B cell (primary cell): ENCODE measurements around the gene TMEM9. TPM values are rescaled to one million over a fixed set of nuclear protein-coding genes. Genes with fewer than 3 reads are reported as not detected.

Experiments
- ATAC-seq: fragments of 200-7000 bp; cut with Tn5 transposase; one replicate; pipeline ENCODE4 v1.10.0; 2021; ENCODE audit warnings: low read depth, mild to moderate bottlenecking, moderate number of reproducible peaks, moderate library complexity
- CTCF ChIA-PET: fragments of 350-600 bp; sonication (Branson Sonifier 250); formaldehyde crosslinking; loops from one replicate; lab custom pipeline; 2021; ENCODE audit warnings: antibody characterized with exemption, inconsistent platforms; lab: Charles Lee
- POLR2A ChIA-PET: fragments of 350-600 bp; sonication (Branson Sonifier 250); formaldehyde crosslinking; loops from one replicate; lab custom pipeline; 2021; ENCODE audit warnings: antibody characterized with exemption; lab: Charles Lee
- DNase-seq: peaks from one replicate; pipeline ENCODE4 v3.0.0; 2013
- H2AFZ ChIP-seq: 2 replicates; pipeline ENCODE4 v1.6.1; 2012; ENCODE audit warnings: mild to moderate bottlenecking, low read depth, low read length; ENCODE audit not compliant: insufficient read depth, poor library complexity, severe bottlenecking
- H3K27ac ChIP-seq, 2 donors: 1 replicate in 1 of 2; 2 replicates in 1 of 2; pipeline ENCODE4 v1.5.1; 2012 to 2013; ENCODE audit warnings: low read length in 2 of 2, mild to moderate bottlenecking in 2 of 2, moderate library complexity in 1 of 2
- H3K27me3 ChIP-seq, 4 experiments: fragments of 200-600 bp in 1 of 4; sonication (generic) in 1 of 4; replicated peaks in 1 of 4; 1 replicate in 2 of 4; 2 replicates in 2 of 4; pipeline versions ENCODE4 v1.6.1 to v1.7.0; 2013 to 2016; ENCODE audit warnings: low read length in 3 of 4, mild to moderate bottlenecking in 2 of 4, mixed read lengths in 1 of 4, moderate library complexity in 1 of 4; ENCODE audit not compliant: insufficient read depth in 4 of 4, control insufficient read depth in 3 of 4; ENCODE audit errors: control extremely low read depth in 1 of 4
- H3K36me3 ChIP-seq, 2 experiments: replicated peaks in 1 of 2; 1 replicate in 1 of 2; 2 replicates in 1 of 2; pipeline versions ENCODE4 v1.6.1 to v1.7.1; 2013; ENCODE audit warnings: low read length in 1 of 2; ENCODE audit not compliant: insufficient read depth in 2 of 2, control insufficient read depth in 1 of 2; ENCODE audit errors: control extremely low read depth in 1 of 2, extremely low read depth in 1 of 2
- H3K4me1 ChIP-seq, 2 donors: fragments of 200-600 bp in 1 of 2; sonication (generic) in 1 of 2; 1 replicate in 1 of 2; 2 replicates in 1 of 2; pipeline versions ENCODE4 v1.5.1 to v1.6.1; 2013 to 2017; ENCODE audit warnings: low read length in 2 of 2; ENCODE audit not compliant: control insufficient read depth in 2 of 2, insufficient read depth in 2 of 2
- H3K4me2 ChIP-seq: replicated peaks from 2 replicates; pipeline ENCODE3; 2012; ENCODE audit warnings: mild to moderate bottlenecking, low read depth, low read length; ENCODE audit not compliant: poor library complexity, severe bottlenecking
- H3K4me3 ChIP-seq, 5 experiments: fragments of 200-600 bp in 1 of 5; sonication (generic) in 1 of 5; 1 replicate in 3 of 5; 2 replicates in 2 of 5; pipeline versions ENCODE4 v1.5.1 to v1.7.0; 2011 to 2016; ENCODE audit warnings: low read length in 4 of 5, mild to moderate bottlenecking in 4 of 5, low read depth in 2 of 5, control low read depth in 1 of 5, moderate library complexity in 1 of 5; ENCODE audit not compliant: insufficient read depth in 1 of 5; ENCODE audit errors: control extremely low read depth in 1 of 5, extremely low read depth in 1 of 5
- H3K79me2 ChIP-seq: fragments of 200-600 bp; sonication (generic); one replicate; pipeline ENCODE4 v1.6.0; 2016; ENCODE audit warnings: low read length; ENCODE audit not compliant: control insufficient read depth, insufficient read depth
- H3K9ac ChIP-seq: fragments of 200-600 bp; sonication (generic); 2 replicates; pipeline ENCODE4 v1.6.1; 2017; ENCODE audit warnings: mild to moderate bottlenecking, low read length, moderate library complexity
- H3K9me3 ChIP-seq, 3 donors: one replicate each; pipeline versions ENCODE4 v1.6.1 to v1.7.1; 2013; ENCODE audit warnings: low read length in 2 of 3; ENCODE audit not compliant: control insufficient read depth in 2 of 3, insufficient read depth in 1 of 3; ENCODE audit errors: control extremely low read depth in 1 of 3
- H4K20me1 ChIP-seq: 2 replicates; pipeline ENCODE4 v1.6.0; 2012; ENCODE audit warnings: mild to moderate bottlenecking, low read length; ENCODE audit not compliant: insufficient read depth, control insufficient read depth, poor library complexity, severe bottlenecking
- H3K27ac Mint-ChIP-seq: one replicate; pipeline ENCODE4 v1.8.0; 2021; ENCODE audit warnings: mixed read lengths
- H3K27me3 Mint-ChIP-seq: one replicate; pipeline ENCODE4 v1.8.0; 2021; ENCODE audit warnings: mixed read lengths
- H3K4me1 Mint-ChIP-seq: one replicate; pipeline ENCODE4 v1.8.0; 2021; ENCODE audit warnings: mixed read lengths
- H3K4me3 Mint-ChIP-seq: one replicate; pipeline ENCODE4 v1.8.0; 2021; ENCODE audit warnings: mixed read lengths
- H3K9me3 Mint-ChIP-seq: one replicate; pipeline ENCODE4 v1.8.0; 2022; ENCODE audit warnings: mixed read lengths; ENCODE audit not compliant: insufficient read depth
- CTCF ChIP-seq: fragments of 200-600 bp; IDR thresholded peaks from one replicate; pipeline ENCODE4 v1.8.0; 2022; ENCODE audit warnings: antibody characterized with exemption, mild to moderate bottlenecking
- EZH2 ChIP-seq: IDR thresholded peaks from 2 replicates; pipeline ENCODE4 v1.6.1; 2012; ENCODE audit warnings: borderline replicate concordance, low read depth, mild to moderate bottlenecking, moderate library complexity, low read length; ENCODE audit not compliant: insufficient read depth, poor library complexity, severe bottlenecking
- WGBS: methylation state at CpG from one replicate; pipeline ENCODE4 v1.1.5; 2013; ENCODE audit warnings: missing lambda C conversion rate; ENCODE audit not compliant: insufficient coverage; 5-methylcytosine and 5-hydroxymethylcytosine counted together
- intact Hi-C: fragments of 100-400 bp; cut with micrococcal nuclease; formaldehyde crosslinking; loops from one replicate; pipeline ENCODE4 v1.10.0; 2022
- polyA plus RNA-seq: library from polyadenylated mRNA; depleted of rRNA; stranded (reverse); fragments of >200 nt; gene quantifications from 2 replicates; pipeline ENCODE4 v1.2.3, GENCODE V29; 2012
- total RNA-seq, 2 donors: library from RNA; stranded (reverse); fragments of 120-200 nt in 1 of 2; gene quantifications; 1 replicate in 1 of 2; 2 replicates in 1 of 2; pipeline versions ENCODE4 v1.2.3 to v1.2.4, GENCODE V29; 2013 to 2022

TMEM9 gene
- total and polyA plus RNA-seq, 2 donors (not counting 1 experiment from before 2014, with no cell fraction given) = 23.6 to 29.2 TPM

- H3K27ac Mint-ChIP-seq = no peak overlapping the region
- H3K36me3 ChIP-seq = no peaks in the 10 kb centered on the region
- no peak overlapping the region for H3K27ac ChIP-seq
- ChIA-PET CTCF (no interaction called here), POLR2A (no interaction called here)
- H3K9me3 Mint-ChIP-seq = no peaks in the 10 kb centered on the region
- H3K27me3 ChIP-seq = peaks cover 0 to 2% (median 0%) of the 10 kb centered on the region in 4 experiments
- WGBS = 94% methylated on average over 4 of the region's 6 CpGs
- H3K27me3 Mint-ChIP-seq = peaks cover 47% of the 10 kb centered on the region
- DNase-seq = no peak
- H3K4me3 ChIP-seq = no peak overlapping the region
- H3K4me1 Mint-ChIP-seq = no peaks in the 10 kb centered on the region
- no peaks in the 10 kb centered on the region for H3K79me2 ChIP-seq
- H3K4me1 ChIP-seq = no peaks in the 10 kb centered on the region
- TF ChIP-seq CTCF = no peak
- no peak for TF ChIP-seq EZH2
- no peak overlapping the region for H2AFZ ChIP-seq
- H3K9ac ChIP-seq = no peak overlapping the region
- H3K4me2 ChIP-seq = no peak overlapping the region
- no peaks in the 10 kb centered on the region for H4K20me1 ChIP-seq
- intact Hi-C loops = no loop called here
- H3K4me3 Mint-ChIP-seq = no peak overlapping the region
- no peaks in the 10 kb centered on the region for H3K9me3 ChIP-seq
- no peak for ATAC-seq
Measured at GRCh38 chr1:201190005-201190404, 35.7 kb upstream of the TMEM9 start.

- DNase-seq = no peak
- H4K20me1 ChIP-seq = no peaks in the 10 kb centered on the region
- H3K4me1 ChIP-seq = no peaks in the 10 kb centered on the region
- no peak overlapping the region for H3K4me2 ChIP-seq
- Mint-ChIP-seq H3K4me1 (no peaks in the 10 kb centered on the region), H3K27me3 (peaks cover 55% of the 10 kb centered on the region), H3K27ac (no peak overlapping the region), H3K9me3 (no peaks in the 10 kb centered on the region), H3K4me3 (no peak overlapping the region)
- no peak overlapping the region for H2AFZ ChIP-seq
- intact Hi-C loops = no loop called here
- POLR2A ChIA-PET = no interaction called here
- ATAC-seq = no peak
- H3K9ac ChIP-seq = no peak overlapping the region
- H3K4me3 ChIP-seq = no peak overlapping the region
- 94% methylated on average over 2 of the region's 2 CpGs for WGBS
- no peaks in the 10 kb centered on the region for H3K9me3 ChIP-seq
- H3K79me2 ChIP-seq = no peaks in the 10 kb centered on the region
- CTCF ChIA-PET = no interaction called here
- no peaks in the 10 kb centered on the region for H3K36me3 ChIP-seq
- no peak for TF ChIP-seq CTCF
- TF ChIP-seq EZH2 = no peak
- no peak overlapping the region for H3K27ac ChIP-seq
- peaks cover 0 to 2% (median 0%) of the 10 kb centered on the region in 4 experiments for H3K27me3 ChIP-seq
Measured at GRCh38 chr1:201189085-201189484, 34.8 kb upstream of the TMEM9 start.
